ENCODE data around the gene FBXO38. TPM values are rescaled to one million over a fixed set of nuclear protein-coding genes. Genes with fewer than 3 reads are reported as not detected.

The FBXO38 gene
- total RNA-seq, 3 donors from 2014 or later, result 50.6 to 80.9 (median 67.5) TPM

DNA sequence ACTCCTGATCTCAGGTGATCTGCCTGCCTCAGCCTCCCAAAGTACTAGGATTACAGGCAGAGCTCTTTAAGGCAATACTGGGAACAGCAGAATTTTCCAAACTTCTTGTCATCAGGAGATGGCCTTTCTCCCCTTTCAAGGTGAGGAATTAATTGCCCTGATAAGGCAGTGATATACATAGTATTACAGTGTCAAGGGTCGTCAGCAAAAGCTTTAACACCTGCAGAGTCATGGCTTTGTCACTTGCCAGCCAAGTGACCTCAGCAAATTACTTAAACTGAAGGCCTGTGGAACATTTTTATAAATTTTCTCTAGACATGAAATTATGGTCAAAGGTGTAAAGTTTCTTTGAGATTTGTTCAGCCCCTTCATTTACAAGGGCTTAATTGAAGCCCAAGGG, 59.5 kb downstream of the FBXO38 start:
- H3K4me3 ChIP-seq, result no peak overlapping the region
- no peak overlapping the region for H3K27ac ChIP-seq
- intact Hi-C loops (cut with DNase I; ENCODE audit: low total_unique reads), result no loop called here
- DNase-seq (ENCODE audit: low spot score in 2 of 2), result no peak
- no peaks in the 10 kb centered on the region for H3K4me1 ChIP-seq
- peaks cover 10% of the 10 kb centered on the region for H3K36me3 ChIP-seq
- no peak for TF ChIP-seq POLR2A (IDR thresholded peaks at IDR 0.05)
- TF ChIP-seq, protein P1, sequence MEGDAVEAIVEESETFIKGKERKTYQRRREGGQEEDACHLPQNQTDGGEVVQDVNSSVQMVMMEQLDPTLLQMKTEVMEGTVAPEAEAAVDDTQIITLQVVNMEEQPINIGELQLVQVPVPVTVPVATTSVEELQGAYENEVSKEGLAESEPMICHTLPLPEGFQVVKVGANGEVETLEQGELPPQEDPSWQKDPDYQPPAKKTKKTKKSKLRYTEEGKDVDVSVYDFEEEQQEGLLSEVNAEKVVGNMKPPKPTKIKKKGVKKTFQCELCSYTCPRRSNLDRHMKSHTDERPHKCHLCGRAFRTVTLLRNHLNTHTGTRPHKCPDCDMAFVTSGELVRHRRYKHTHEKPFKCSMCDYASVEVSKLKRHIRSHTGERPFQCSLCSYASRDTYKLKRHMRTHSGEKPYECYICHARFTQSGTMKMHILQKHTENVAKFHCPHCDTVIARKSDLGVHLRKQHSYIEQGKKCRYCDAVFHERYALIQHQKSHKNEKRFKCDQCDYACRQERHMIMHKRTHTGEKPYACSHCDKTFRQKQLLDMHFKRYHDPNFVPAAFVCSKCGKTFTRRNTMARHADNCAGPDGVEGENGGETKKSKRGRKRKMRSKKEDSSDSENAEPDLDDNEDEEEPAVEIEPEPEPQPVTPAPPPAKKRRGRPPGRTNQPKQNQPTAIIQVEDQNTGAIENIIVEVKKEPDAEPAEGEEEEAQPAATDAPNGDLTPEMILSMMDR (IDR thresholded peaks at IDR 0.05), result no peak
- no peak for TF ChIP-seq POLR2AphosphoS5 (IDR thresholded peaks at IDR 0.05)
- no peaks in the 10 kb centered on the region for H3K9me3 ChIP-seq
- no peaks in the 10 kb centered on the region for H3K27me3 ChIP-seq

DNA sequence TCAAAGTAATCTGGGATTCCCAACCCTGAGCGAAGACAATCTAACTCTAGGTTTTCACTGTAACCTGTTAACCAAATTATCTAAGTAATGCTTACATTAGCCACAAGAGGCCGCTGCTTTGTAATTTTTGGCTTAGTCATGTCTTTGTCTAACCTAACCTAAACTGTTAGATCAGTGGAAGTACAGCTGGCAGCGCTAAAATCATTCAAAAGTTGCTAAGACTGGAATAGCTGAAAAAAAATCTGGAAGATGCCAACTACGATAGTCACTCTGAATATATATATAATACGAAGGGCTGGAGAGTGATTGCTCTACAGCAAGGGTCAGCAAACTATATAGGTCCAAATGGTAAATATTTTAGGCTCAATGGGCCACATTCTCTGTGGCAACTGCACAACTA, 60.2 kb downstream of the FBXO38 start:
- intact Hi-C loops (cut with DNase I; ENCODE audit: low total_unique reads), result no loop called here
- Histone ChIP-seq H3K27ac (no peak overlapping the region), H3K9me3 (no peaks in the 10 kb centered on the region), H3K27me3 (no peaks in the 10 kb centered on the region), H3K36me3 (peaks cover 10% of the 10 kb centered on the region), H3K4me1 (no peaks in the 10 kb centered on the region), H3K4me3 (no peak overlapping the region)
- no peak for DNase-seq (ENCODE audit: low spot score in 2 of 2)
- TF ChIP-seq, protein P1 (IDR thresholded peaks at IDR 0.05), result peak; percentile 65 to 82 (median 74)
- no peak for TF ChIP-seq POLR2AphosphoS5 (IDR thresholded peaks at IDR 0.05)
- TF ChIP-seq POLR2A (IDR thresholded peaks at IDR 0.05), result no peak

DNA sequence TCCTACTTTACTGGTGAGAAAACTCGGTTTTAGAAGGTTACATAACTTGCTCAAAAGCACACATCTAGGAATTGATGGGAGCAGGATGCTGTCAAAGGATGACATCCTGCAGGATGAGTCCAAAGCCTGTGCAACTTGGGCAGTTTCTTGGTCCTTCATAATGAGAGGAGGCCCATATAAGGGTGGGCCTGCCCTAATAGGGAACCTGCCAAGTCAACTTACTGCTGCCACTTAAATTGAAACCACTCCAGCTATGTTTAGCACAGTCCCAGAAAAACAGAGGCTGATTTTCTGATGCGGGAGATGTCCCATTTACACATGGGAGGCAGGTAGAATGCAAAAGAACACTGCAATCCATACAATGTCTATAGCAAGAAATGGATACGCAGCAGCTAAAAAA, 61.8 kb downstream of the FBXO38 start:
- no peak overlapping the region for H3K27ac ChIP-seq
- H3K4me1 ChIP-seq, result no peaks in the 10 kb centered on the region
- no peak overlapping the region for H3K4me3 ChIP-seq
- H3K36me3 ChIP-seq, result peaks cover 10% of the 10 kb centered on the region
- TF ChIP-seq POLR2AphosphoS5 (IDR thresholded peaks at IDR 0.05) (no peak), POLR2A (IDR thresholded peaks at IDR 0.05) (no peak)
- TF ChIP-seq, protein P1 (IDR thresholded peaks at IDR 0.05), result no peak
- DNase-seq (ENCODE audit: low spot score in 2 of 2), result no peak
- intact Hi-C loops (cut with DNase I; ENCODE audit: low total_unique reads), result no loop called here
- no peaks in the 10 kb centered on the region for H3K27me3 ChIP-seq
- H3K9me3 ChIP-seq, result no peaks in the 10 kb centered on the region

DNA sequence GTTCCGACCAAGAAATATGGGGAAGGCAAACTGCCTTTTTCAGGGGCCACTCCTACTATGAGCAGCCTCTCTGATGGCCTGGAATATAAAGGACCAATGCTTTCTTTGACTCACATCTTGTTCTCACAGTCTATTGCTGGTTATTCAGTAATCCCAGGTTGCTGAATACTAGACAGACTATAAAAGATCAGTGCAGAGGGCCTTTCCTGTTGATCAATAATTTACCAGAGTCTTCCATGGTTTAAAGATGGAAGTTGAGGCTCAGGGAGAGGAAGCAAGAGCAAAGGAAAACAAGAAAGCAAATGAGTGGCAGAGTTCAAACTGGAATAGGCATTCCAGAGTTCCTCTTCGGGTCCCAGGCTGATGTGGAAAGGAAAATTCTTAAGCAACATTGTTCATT, 62.9 kb downstream of the FBXO38 start:
- Histone ChIP-seq H3K4me3 (no peak overlapping the region), H3K9me3 (no peaks in the 10 kb centered on the region), H3K4me1 (no peaks in the 10 kb centered on the region), H3K27ac (no peak overlapping the region), H3K36me3 (no peaks in the 10 kb centered on the region), H3K27me3 (no peaks in the 10 kb centered on the region)
- TF ChIP-seq, protein P1 (IDR thresholded peaks at IDR 0.05), result no peak
- TF ChIP-seq POLR2A (IDR thresholded peaks at IDR 0.05) (no peak), POLR2AphosphoS5 (IDR thresholded peaks at IDR 0.05) (no peak)
- no peak for DNase-seq (ENCODE audit: low spot score in 2 of 2)
- intact Hi-C loops (cut with DNase I; ENCODE audit: low total_unique reads), result no loop called here

DNA sequence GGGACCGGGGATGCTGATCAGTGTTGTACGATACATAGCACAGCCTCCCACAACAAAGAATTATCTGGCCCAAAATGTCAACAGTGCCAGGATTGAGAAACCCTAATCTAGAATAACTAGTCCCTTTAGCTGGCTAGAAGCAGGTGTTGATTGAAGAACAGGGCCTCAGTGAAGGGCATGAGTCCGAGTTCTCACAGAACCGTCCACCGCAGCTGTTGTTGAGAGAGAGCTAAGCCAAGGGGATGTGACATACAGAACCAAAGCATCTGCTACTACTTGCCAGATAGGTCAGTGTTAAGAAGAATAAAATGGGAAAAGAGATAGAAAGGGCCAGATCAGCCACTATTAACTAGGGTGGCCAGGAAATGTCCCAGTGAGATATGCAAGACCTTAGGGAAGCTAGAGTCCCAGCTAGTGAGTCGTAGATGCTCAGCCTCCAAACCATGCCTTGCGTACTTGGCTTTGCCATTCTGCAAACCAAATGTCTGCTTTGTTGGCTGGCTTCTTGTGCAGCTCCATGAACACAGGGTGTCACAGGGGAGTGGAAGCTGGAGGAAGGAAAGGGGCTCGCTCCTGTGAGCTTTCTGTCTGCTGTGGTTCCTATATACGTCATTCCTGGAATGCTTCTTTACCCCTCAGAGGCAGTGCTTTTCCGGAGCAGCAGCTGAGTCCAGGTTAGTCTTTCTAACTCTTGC, 68.9 kb downstream of the FBXO38 start:
- no peak for DNase-seq (ENCODE audit: low spot score in 2 of 2)
- Histone ChIP-seq H3K27me3 (no peaks in the 10 kb centered on the region), H3K36me3 (no peaks in the 10 kb centered on the region), H3K4me1 (no peaks in the 10 kb centered on the region), H3K4me3 (no peak overlapping the region), H3K27ac (no peak overlapping the region), H3K9me3 (no peaks in the 10 kb centered on the region)
- intact Hi-C loops (cut with DNase I; ENCODE audit: low total_unique reads), result no loop called here
- no peak for TF ChIP-seq POLR2AphosphoS5 (IDR thresholded peaks at IDR 0.05)
- no peak for TF ChIP-seq POLR2A (IDR thresholded peaks at IDR 0.05)
- TF ChIP-seq, protein P1 (IDR thresholded peaks at IDR 0.05), result no peak

Measured in breast epithelium (tissue), 4 donors.